ENCODE measurements around the gene G6PC2. TPM values are rescaled to one million over a fixed set of nuclear protein-coding genes. Genes with fewer than 3 reads are reported as not detected.

The G6PC2 gene
- total RNA-seq, 3 donors from 2014 or later (not counting 1 experiment from before 2014, with no cell fraction given), result not detected

DNA sequence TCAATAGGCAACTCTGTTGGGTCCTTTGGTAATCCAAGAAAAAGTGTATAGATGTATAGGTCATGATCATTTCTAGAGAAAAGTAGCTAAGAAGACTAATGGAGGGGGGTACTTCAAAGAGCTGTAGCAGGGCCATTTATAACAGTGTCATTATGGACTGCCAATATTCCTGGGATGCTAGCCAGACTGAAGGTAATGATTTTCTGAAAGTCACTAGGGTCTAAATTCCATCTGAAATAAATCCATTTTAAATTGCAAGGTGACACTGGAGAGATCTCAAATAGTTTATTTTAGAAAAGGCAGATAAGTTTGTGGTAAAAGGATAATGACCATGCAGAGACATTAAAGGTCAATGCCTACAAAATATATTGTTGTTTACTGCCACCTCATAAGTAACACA, 6.4 kb upstream of the G6PC2 start:
- no peak overlapping the region for H3K27ac ChIP-seq (ENCODE audit: low read length)
- no peaks in the 10 kb centered on the region for H3K9me3 ChIP-seq (ENCODE audit: control insufficient read depth, insufficient read depth, low read length)
- H3K4me3 ChIP-seq (ENCODE audit: low read length), result no peak overlapping the region
- H3K36me3 Mint-ChIP-seq, result no peaks in the 10 kb centered on the region
- no peak overlapping the region for H3K27ac Mint-ChIP-seq
- H3K27me3 Mint-ChIP-seq (ENCODE audit: low read depth in 2 of 2), result peaks cover 15 to 25% of the 10 kb centered on the region in 2 donors
- DNase-seq (no peak), ATAC-seq (no peak)
- intact Hi-C loops (cut with micrococcal nuclease), result no loop called here
- H3K4me1 ChIP-seq (ENCODE audit: control insufficient read depth, insufficient read depth, low read length), result peaks cover 9% of the 10 kb centered on the region
- TF ChIP-seq, protein P1, sequence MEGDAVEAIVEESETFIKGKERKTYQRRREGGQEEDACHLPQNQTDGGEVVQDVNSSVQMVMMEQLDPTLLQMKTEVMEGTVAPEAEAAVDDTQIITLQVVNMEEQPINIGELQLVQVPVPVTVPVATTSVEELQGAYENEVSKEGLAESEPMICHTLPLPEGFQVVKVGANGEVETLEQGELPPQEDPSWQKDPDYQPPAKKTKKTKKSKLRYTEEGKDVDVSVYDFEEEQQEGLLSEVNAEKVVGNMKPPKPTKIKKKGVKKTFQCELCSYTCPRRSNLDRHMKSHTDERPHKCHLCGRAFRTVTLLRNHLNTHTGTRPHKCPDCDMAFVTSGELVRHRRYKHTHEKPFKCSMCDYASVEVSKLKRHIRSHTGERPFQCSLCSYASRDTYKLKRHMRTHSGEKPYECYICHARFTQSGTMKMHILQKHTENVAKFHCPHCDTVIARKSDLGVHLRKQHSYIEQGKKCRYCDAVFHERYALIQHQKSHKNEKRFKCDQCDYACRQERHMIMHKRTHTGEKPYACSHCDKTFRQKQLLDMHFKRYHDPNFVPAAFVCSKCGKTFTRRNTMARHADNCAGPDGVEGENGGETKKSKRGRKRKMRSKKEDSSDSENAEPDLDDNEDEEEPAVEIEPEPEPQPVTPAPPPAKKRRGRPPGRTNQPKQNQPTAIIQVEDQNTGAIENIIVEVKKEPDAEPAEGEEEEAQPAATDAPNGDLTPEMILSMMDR (IDR thresholded peaks at IDR 0.05), result no peak
- no peaks in the 10 kb centered on the region for H3K36me3 ChIP-seq (ENCODE audit: control insufficient read depth, insufficient read depth, low read length)
- H3K27me3 ChIP-seq (ENCODE audit: control insufficient read depth, insufficient read depth, low read length), result peaks cover 3% of the 10 kb centered on the region
- no peak overlapping the region for H3K4me3 Mint-ChIP-seq
- H3K4me1 Mint-ChIP-seq, result peaks cover 11 to 12% of the 10 kb centered on the region in 2 donors
- no peaks in the 10 kb centered on the region for H3K9me3 Mint-ChIP-seq

DNA sequence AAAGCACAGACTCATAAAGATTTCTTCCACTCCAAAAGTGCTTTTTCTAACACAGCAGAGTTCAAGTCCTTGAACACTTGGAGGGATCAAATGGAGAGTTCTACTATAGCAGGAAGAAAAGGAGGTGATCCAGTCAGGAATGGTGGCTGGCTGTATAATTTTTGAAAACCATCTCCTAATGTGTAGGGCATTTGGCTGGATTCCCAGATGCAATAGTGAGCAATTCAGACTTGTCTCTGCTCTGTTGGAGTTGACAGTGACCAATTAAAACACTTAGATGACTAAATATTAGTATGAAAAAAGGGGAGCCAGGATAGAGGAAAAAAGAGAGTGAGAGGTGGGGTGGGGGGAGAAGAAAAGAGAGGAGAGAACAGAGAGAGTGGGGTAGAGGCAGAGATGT, 5.3 kb upstream of the G6PC2 start:
- no peak overlapping the region for H3K27ac ChIP-seq (ENCODE audit: low read length)
- H3K27me3 ChIP-seq (ENCODE audit: control insufficient read depth, insufficient read depth, low read length), result peaks cover 3% of the 10 kb centered on the region
- no peaks in the 10 kb centered on the region for H3K9me3 Mint-ChIP-seq
- H3K27ac Mint-ChIP-seq, result no peak overlapping the region
- peaks cover 20 to 31% of the 10 kb centered on the region in 2 donors for H3K27me3 Mint-ChIP-seq (ENCODE audit: low read depth in 2 of 2)
- H3K4me1 ChIP-seq (ENCODE audit: control insufficient read depth, insufficient read depth, low read length), result no peaks in the 10 kb centered on the region
- no peak for DNase-seq
- no peak for ATAC-seq
- no peaks in the 10 kb centered on the region for H3K36me3 Mint-ChIP-seq
- H3K36me3 ChIP-seq (ENCODE audit: control insufficient read depth, insufficient read depth, low read length), result no peaks in the 10 kb centered on the region
- intact Hi-C loops (cut with micrococcal nuclease), result no loop called here
- H3K4me3 ChIP-seq (ENCODE audit: low read length), result no peak overlapping the region
- H3K4me1 Mint-ChIP-seq, result peaks cover under 1 to 2% of the 10 kb centered on the region in 2 donors
- TF ChIP-seq, protein P1 (IDR thresholded peaks at IDR 0.05), result no peak
- no peak overlapping the region for H3K4me3 Mint-ChIP-seq
- no peaks in the 10 kb centered on the region for H3K9me3 ChIP-seq (ENCODE audit: control insufficient read depth, insufficient read depth, low read length)

DNA sequence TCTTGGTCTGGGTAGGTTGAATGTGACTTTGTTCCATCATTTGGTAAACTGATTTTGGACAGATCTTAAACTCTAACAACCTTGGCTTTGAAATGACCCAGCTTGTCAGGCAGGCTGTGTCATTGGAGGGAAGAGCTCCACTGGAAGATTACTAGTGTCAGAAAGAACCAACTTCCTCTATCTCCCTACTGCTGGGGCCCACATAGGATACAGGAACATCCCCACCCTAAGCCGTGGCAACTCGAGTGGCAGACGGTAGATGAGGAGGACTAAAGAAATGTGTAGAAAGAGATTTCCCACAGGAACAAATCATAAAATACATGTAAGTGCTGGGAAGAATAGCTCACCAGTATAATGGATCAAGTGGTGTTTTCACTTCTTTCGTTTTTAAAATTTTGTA, 4.3 kb upstream of the G6PC2 start:
- Histone ChIP-seq H3K27me3 (ENCODE audit: control insufficient read depth, insufficient read depth, low read length) (no peaks in the 10 kb centered on the region), H3K27ac (ENCODE audit: low read length) (no peak overlapping the region), H3K4me3 (ENCODE audit: low read length) (no peak overlapping the region), H3K4me1 (ENCODE audit: control insufficient read depth, insufficient read depth, low read length) (no peaks in the 10 kb centered on the region), H3K36me3 (ENCODE audit: control insufficient read depth, insufficient read depth, low read length) (no peaks in the 10 kb centered on the region), H3K9me3 (ENCODE audit: control insufficient read depth, insufficient read depth, low read length) (no peaks in the 10 kb centered on the region)
- Mint-ChIP-seq H3K4me1 (no peaks in the 10 kb centered on the region), H3K9me3 (no peaks in the 10 kb centered on the region), H3K27me3 (ENCODE audit: low read depth in 2 of 2) (peaks cover 20 to 35% of the 10 kb centered on the region in 2 donors), H3K4me3 (no peak overlapping the region), H3K27ac (no peak overlapping the region), H3K36me3 (no peaks in the 10 kb centered on the region)
- TF ChIP-seq, protein P1 (IDR thresholded peaks at IDR 0.05), result no peak
- intact Hi-C loops (cut with micrococcal nuclease), result no loop called here
- no peak for DNase-seq
- no CpG with 5 or more reads among the region's 4 CpGs for WGBS (ENCODE audit: insufficient coverage)
- ATAC-seq, result no peak

- H3K4me1 Mint-ChIP-seq, result no peaks in the 10 kb centered on the region
- intact Hi-C loops (cut with micrococcal nuclease), result no loop called here
- H3K27ac ChIP-seq (ENCODE audit: low read length), result no peak overlapping the region
- no peak overlapping the region for H3K4me3 ChIP-seq (ENCODE audit: low read length)
- H3K27ac Mint-ChIP-seq, result no peak overlapping the region
- H3K4me1 ChIP-seq (ENCODE audit: control insufficient read depth, insufficient read depth, low read length), result no peaks in the 10 kb centered on the region
- no peak for ATAC-seq
- TF ChIP-seq, protein P1 (IDR thresholded peaks at IDR 0.05), result no peak
- H3K36me3 ChIP-seq (ENCODE audit: control insufficient read depth, insufficient read depth, low read length), result no peaks in the 10 kb centered on the region
- H3K27me3 ChIP-seq (ENCODE audit: control insufficient read depth, insufficient read depth, low read length), result no peaks in the 10 kb centered on the region
- no peaks in the 10 kb centered on the region for H3K9me3 Mint-ChIP-seq
- H3K4me3 Mint-ChIP-seq, result no peak overlapping the region
- no CpG with 5 or more reads among the region's 1 CpG for WGBS (ENCODE audit: insufficient coverage)
- H3K9me3 ChIP-seq (ENCODE audit: control insufficient read depth, insufficient read depth, low read length), result no peaks in the 10 kb centered on the region
- H3K36me3 Mint-ChIP-seq, result no peaks in the 10 kb centered on the region
- peaks cover 20 to 40% of the 10 kb centered on the region in 2 donors for H3K27me3 Mint-ChIP-seq (ENCODE audit: low read depth in 2 of 2)
- no peak for DNase-seq
Observed at GRCh38 chr2:168897449-168897848, 3.6 kb upstream of the G6PC2 start.
